Activated naive CD8-positive, alpha-beta T cell treated with anti-CD3 and anti-CD28 coated beads, Interleukin-2, amount 10 ng/mL, durations not matched to agents 7 days and 5 days (primary cell): ENCODE results near the gene BPNT1. TPM values are rescaled to one million over a fixed set of nuclear protein-coding genes. Genes with fewer than 3 reads are reported as not detected.

Source experiments
- ATAC-seq: fragments of 150-1000 bp; cut with Tn5 transposase; one replicate; pipeline ENCODE4 v1.10.0; 2021; ENCODE audit warnings: low read depth, moderate library complexity
- POLR2A ChIA-PET: fragments of 350-600 bp; sonication (Branson Sonifier 250); formaldehyde crosslinking; loops from one replicate; lab custom pipeline; 2021; ENCODE audit warnings: antibody characterized with exemption; lab: Charles Lee
- DNase-seq: peaks from one replicate; pipeline ENCODE4 v3.0.0; 2021
- H3K27ac Mint-ChIP-seq: one replicate; pipeline ENCODE4 v1.8.0; 2022; ENCODE audit warnings: mild to moderate bottlenecking, mixed read lengths
- H3K27me3 Mint-ChIP-seq: one replicate; pipeline ENCODE4 v1.8.0; 2022; ENCODE audit warnings: mild to moderate bottlenecking, moderate library complexity, mixed read lengths
- H3K36me3 Mint-ChIP-seq: one replicate; pipeline ENCODE4 v1.8.0; 2021; ENCODE audit warnings: mild to moderate bottlenecking, mixed read lengths
- H3K4me1 Mint-ChIP-seq: one replicate; pipeline ENCODE4 v1.8.0; 2021; ENCODE audit warnings: mixed read lengths
- H3K4me3 Mint-ChIP-seq: one replicate; pipeline ENCODE4 v1.8.0; 2022; ENCODE audit warnings: mild to moderate bottlenecking, moderate library complexity, mixed read lengths
- H3K9me3 Mint-ChIP-seq: one replicate; pipeline ENCODE4 v1.8.0; 2021; ENCODE audit warnings: mixed read lengths
- microRNA-seq: library from miRNA; unstranded; fragments of <30 nt; microRNA quantifications from one replicate; pipeline ENCODE4 v1.2.0, GENCODE V29; 2022
- total RNA-seq, 2 experiments: library from RNA; stranded (reverse); gene quantifications; one replicate each; pipeline ENCODE4 v1.2.3, GENCODE V29; 2021

BPNT1 gene
- total RNA-seq, 2 experiments from 2014 or later, result 18.4 to 23.3 TPM

DNA sequence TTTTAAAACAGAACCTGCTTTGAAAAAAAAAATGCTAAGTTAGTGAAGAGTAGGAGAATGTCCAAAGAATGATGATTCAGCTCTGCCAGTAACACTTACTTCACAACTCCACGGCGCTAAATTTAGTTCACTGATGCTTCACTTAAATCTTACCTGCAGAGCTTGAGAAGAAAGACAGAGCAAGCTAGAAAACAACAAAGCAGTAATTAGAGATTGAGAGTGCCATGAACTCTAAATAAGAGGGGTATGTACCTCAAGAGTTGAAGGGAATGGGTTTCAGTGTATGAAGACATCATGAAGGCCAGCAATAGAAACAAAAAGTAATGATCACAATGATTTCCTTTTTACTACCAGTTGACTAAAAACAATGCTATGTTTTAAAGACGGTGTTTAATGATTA is 76.1 kb downstream of the BPNT1 start:
- DNase-seq (no peak), ATAC-seq (no peak)
- no peak overlapping the region for H3K27ac Mint-ChIP-seq
- no peaks in the 10 kb centered on the region for H3K4me1 Mint-ChIP-seq
- H3K36me3 Mint-ChIP-seq, result peaks cover 36% of the 10 kb centered on the region
- POLR2A ChIA-PET, result no interaction called here
- no peaks in the 10 kb centered on the region for H3K9me3 Mint-ChIP-seq
- H3K4me3 Mint-ChIP-seq, result no peak overlapping the region
- no peaks in the 10 kb centered on the region for H3K27me3 Mint-ChIP-seq

DNA sequence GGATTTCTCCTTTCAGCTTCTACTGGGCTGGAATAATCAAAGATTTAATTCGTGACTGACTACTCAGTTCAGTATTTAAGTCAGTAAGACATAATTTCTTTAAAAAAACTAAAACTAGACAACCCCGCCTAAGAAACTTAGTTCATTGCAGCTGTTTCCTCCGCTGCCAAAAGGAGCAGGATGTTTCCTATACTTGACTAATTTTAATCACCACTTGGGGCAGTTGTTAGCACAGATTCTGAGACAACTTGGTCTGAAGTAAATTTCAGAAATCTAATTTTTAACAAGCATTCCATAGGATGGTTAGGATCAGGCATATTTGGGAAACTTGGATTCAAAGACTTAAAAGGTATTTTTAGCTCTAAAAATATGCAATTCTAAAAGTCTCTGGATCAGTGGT is 77.3 kb downstream of the BPNT1 start:
- Mint-ChIP-seq H3K27ac (no peak overlapping the region), H3K9me3 (no peaks in the 10 kb centered on the region), H3K36me3 (peaks cover 39% of the 10 kb centered on the region), H3K4me1 (no peaks in the 10 kb centered on the region), H3K4me3 (no peak overlapping the region), H3K27me3 (no peaks in the 10 kb centered on the region)
- POLR2A ChIA-PET, result no interaction called here
- ATAC-seq (no peak), DNase-seq (no peak)

DNA sequence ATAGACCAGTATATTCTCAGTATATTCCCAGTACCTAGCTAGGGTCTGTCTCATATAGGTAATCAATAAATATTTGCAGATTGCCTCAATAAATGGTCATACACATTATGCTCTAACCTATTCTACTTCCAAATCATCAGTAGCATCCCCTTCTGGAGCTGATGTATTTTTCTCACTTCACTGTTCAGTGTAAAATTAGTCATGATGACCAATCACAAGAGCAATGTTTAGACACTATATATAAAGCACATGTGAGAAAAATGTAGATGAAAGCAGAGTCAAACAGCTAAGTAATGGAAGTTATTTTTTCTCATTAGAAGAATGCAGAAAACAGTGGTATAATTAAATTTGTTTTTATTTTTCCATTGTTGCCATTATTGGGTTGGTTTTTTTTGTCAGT is 78.0 kb downstream of the BPNT1 start:
- no peaks in the 10 kb centered on the region for H3K9me3 Mint-ChIP-seq
- ATAC-seq (no peak), DNase-seq (no peak)
- H3K4me3 Mint-ChIP-seq, result no peak overlapping the region
- POLR2A ChIA-PET, result no interaction called here
- H3K36me3 Mint-ChIP-seq, result peaks cover 40% of the 10 kb centered on the region
- peaks cover 1% of the 10 kb centered on the region for H3K4me1 Mint-ChIP-seq
- H3K27me3 Mint-ChIP-seq, result no peaks in the 10 kb centered on the region
- no peak overlapping the region for H3K27ac Mint-ChIP-seq

Small RNA genes within 50 kb of the gene (microRNA-seq; reads per million reads assigned to microRNA genes)
- gene MIR194-1 (not detected), gene MIR215 (4.2 reads per million)

Other genes starting within 250 kb of the BPNT1 start
- not detected for gene SLC30A10, start 161.2 kb downstream of the BPNT1 start, total RNA-seq
- 100 to 1,000 TPM; 111 to 117 TPM for gene EPRS1, start 43.3 kb downstream of the BPNT1 start, total RNA-seq
- gene IARS2, start 4.3 kb upstream of the BPNT1 start, total RNA-seq, result 10 to 100 TPM; 48.7 to 49.0 TPM
- gene RAB3GAP2, start 182.7 kb upstream of the BPNT1 start, total RNA-seq, result 10 to 100 TPM; 48.9 to 49.6 TPM